Measurements from ENCODE around the gene OTUB2. TPM values are rescaled to one million over a fixed set of nuclear protein-coding genes. Genes with fewer than 3 reads are reported as not detected.

OTUB2 gene
- total RNA-seq, 1 donor from 2014 or later = 6.4 TPM

DNA sequence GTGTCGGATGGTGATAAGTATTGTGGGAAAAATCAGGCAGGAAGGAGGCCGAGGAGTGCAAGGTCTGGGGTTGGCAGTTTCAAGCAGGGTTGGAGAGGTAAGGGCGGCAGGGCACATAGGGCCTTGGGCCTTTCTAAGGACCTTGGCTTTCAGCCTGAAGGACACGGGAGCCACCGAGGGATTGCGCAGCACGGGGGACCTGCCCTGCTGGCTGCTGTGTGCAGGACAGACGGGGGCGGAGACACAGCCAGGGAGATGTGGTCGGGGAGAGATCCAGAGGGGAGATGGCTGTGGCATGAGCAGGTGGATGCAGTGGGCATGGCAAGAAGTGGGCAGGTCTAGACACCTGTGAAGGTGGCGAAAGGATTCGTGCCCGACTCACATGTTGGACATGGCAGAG, 14.7 kb downstream of the OTUB2 start:
- DNase-seq (ENCODE audit: low read depth) = no peak

DNA sequence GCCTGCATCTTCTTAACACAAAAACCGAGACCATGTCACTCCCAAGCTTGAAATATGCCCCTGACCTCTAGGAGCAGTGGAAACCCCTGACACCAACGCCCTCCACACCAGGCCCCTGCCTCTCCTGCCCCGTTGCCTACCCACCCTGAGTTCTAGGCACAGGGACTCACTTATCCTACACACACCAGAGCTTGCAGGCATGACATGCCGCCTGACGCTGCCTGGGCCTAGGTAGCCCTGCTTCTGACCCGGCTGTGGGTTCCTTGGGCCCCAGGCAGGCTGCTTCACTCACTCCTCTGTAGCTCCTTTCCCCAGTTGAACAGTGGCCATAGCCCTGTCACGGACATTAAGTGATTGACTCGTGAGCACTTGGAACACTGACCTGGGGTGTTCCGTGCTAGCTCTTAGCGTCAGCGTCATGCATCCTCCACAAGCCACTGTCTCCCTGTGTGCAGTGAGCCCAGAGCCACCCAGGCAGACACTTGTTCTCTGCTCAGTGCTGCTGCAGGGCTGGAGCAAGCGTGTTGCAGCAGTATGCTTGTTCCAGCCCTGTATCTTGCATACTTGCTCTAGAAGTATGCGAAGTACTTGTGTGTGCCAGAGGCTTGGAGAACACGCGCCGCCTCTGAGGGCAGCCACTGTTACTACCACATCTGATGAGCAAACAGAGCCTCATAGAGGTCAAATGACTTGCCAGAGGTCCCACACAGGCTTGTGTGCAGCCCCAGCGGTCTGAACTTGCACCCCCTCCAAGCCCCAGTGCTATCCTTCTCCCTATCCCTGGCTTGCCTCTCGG, 15.6 kb downstream of the OTUB2 start:
- DNase-seq (ENCODE audit: low read depth) = no peak

- no peak for DNase-seq (ENCODE audit: low read depth)
Measured at GRCh38 chr14:94042433-94043091, 16.4 kb downstream of the OTUB2 start.

DNA sequence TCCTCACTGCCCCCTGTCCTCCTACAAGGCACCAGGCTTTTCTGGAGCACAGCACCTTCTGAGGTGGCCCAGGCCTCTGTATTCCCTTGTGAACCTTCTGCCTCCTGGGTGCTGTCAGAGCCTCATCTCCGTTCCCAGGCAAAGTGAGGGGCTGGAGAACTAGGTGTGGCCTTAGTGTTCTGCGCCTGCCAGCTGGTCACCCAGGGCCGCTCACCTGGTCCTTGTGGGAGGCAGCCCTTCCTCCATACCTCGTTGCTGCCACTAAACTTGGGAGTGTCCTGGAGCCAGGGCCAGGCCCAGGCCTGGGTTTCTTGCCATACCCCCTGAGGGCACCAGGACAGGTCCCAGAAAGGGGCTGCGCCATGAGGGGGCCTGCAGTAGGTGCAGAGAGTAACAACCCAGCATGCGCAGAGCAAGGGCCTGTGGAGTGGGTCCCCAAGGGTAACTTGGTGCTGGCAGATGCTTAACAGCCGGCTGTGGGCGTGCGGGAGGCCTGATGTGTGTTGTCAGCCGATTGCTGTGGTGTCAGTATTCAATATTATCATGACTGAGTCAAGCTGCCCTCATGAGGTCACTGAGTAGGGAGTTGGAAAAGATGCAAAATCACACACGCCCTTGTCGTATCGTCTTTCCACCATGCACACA, 17.1 kb downstream of the OTUB2 start:
- DNase-seq (ENCODE audit: low read depth) = no peak

DNA sequence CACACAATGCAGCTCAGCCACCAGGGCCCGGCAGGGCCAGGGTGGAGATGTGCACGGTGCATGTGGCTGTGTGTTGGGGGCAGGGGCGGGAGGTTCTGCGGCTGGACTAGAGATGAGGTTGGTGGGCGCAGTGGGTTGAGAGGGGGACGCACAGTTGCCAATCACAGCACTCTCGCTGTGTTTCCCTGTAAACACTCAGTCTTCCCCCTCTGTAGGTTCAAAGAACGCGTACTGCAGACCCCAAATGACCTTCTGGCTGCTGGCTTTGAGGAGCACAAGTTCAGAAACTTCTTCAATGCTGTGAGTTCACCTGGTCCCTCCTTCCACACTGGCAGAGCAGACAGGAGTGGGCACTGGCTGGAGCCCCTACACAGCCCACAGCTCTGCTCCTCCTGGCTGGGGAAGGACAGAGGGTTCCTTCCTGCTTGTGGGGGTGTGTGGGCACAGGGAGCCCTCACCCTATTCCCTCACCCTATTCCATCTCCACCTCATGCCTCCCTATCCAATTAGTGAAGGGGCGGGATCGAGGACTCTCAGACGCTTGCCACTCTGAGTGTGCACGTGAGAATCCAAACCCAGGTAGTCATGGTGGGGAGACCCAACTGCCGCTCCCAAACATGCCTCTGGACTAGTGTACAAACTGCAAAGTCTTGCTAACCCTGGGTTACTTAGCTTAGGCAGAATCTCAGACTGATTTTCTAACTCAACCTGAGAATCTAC, 17.8 kb downstream of the OTUB2 start:
- no peak for DNase-seq (ENCODE audit: low read depth)

DNA sequence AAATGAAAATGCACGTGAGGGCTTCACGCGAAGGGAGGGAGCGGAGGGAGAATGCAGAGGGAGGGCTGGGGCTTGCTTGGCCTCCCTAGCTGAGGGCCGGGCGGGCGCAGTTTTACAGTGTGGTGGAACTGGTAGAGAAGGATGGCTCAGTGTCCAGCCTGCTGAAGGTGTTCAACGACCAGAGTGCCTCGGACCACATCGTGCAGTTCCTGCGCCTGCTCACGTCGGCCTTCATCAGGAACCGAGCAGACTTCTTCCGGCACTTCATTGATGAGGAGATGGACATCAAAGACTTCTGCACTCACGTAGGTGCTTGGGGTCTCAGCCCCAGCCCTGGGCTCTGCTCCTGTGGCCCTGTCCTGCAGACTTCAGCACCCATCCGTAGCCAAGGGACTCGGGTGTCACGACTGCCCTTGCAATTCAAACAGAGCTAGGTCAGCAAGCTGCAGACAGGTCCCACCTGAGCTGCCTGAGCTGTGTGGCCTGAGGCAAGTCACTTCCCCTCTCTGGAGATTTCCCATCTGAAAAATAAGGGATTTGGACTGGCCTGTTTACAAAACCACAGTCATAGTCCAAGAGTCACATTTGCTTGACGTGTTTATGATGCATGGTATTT, 18.4 kb downstream of the OTUB2 start:
- no peak for DNase-seq (ENCODE audit: low read depth)

GRCh38 chr14:94045101-94045500, 19.0 kb downstream of the OTUB2 start:
- DNase-seq (ENCODE audit: low read depth) = no peak

- no peak for DNase-seq (ENCODE audit: low read depth)
Measured at GRCh38 chr14:94045563-94046345, 19.6 kb downstream of the OTUB2 start.

GRCh38 chr14:94046696-94047250, 20.6 kb downstream of the OTUB2 start:
- no peak for DNase-seq (ENCODE audit: low read depth)

- DNase-seq (ENCODE audit: low read depth) = no peak
Measured at GRCh38 chr14:94047581-94047980, 21.4 kb downstream of the OTUB2 start.

DNA sequence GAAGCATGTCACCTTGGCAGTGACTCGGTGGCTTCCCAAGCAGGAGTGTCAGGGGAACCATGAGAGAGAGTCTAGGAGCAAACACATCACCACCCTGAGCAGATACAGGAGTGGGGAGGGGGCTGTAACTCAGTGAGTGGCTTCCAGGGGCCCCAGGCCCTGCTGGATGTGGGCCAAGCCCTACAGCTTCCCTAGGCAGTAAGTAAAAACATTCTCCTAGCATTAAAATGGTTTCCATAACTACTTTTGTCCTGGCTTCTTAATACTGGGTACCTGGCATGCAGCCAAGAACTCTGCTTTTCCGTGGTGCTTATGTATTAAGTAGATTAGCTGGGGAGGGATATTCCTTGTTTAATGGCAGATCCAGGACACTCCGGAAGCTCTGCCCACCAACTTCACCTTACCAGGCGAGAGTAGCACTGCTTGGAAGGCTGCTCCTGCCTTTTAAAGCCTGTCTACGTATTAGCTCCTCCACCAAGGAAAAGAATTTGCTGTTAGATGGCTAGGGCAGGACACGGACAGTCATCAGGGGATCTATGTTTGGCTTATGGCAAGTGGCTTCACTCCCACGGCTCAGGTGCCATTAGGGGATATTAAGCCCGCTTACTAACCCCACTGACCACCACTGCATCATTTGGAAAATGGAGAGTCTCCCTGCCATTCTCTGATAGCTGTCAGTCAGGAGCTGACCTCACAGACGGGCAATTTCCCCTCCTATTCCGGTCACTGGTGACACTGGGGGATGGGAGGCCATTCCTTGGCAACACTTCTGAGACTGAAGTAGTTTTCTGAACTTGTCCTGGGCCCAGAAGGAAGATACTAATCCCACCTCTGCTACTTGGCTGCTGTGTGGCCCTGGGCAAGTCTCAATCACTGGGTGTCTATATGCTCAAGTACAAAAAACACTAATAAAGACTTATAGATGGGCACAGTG, 22.8 kb downstream of the OTUB2 start:
- no peak for DNase-seq (ENCODE audit: low read depth)

- DNase-seq (ENCODE audit: low read depth) = no peak
Measured at GRCh38 chr14:94049625-94050023, 23.5 kb downstream of the OTUB2 start.

DNA sequence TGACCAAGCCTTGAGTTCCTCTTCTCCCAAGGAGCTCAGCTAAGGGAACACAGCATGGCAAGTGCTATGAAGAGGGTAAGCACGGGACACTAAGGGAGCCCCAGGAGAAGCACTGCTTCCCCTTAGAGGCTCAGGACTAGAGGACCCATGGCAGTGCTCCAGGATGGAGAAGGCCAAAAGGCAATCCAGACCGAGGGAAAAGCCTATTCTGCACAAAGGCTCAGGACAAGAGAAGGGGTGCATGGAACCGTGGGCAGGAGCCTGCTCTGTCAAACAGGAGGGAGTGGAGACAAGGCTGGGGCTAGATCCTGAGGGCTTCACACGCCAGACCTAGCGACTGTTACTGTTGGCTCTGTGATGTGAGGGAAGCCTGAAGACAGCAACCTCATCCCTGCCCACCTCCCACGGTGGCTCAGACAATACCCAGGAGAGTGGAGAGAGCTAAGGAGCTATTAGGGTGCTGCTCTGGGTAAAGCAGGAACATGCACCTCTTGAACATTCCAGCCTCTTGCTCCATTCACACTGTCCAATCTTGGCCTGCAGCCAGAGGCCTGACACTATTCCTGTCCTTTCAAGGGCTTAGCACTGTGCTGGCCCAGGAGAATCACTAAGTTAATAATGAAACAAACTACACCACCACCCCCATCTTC, 24.2 kb downstream of the OTUB2 start:
- DNase-seq (ENCODE audit: low read depth) = peak; percentile 74

- DNase-seq (ENCODE audit: low read depth) = peak; percentile 48
Measured at GRCh38 chr14:94051115-94051514, 25.0 kb downstream of the OTUB2 start.

DNA sequence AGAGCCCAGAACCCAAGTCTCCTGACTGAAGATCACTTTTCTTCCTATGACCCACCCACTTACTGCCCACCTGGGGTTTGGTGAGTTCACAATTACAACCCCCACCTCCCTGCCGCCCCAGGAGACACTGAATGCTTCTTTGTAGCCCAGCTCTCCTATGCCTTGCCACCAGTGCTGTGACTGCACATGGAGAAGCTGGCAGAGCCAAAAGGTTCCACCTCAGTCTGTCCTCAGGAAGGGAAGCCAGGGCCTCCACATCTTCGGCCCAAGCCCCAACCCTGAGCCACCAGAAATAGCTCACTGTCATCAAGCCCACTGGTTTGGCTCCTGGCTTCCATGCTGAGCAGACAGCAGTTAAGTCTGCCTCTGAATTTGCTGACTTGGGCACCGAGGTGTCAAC, 25.6 kb downstream of the OTUB2 start:
- DNase-seq (ENCODE audit: low read depth) = no peak

- no peak for DNase-seq (ENCODE audit: low read depth)
Measured at GRCh38 chr14:94052199-94052598, 26.1 kb downstream of the OTUB2 start.

GRCh38 chr14:94052662-94053061, 26.5 kb downstream of the OTUB2 start:
- no peak for DNase-seq (ENCODE audit: low read depth)

- DNase-seq (ENCODE audit: low read depth) = no peak
Measured at GRCh38 chr14:94054401-94054800, 28.3 kb downstream of the OTUB2 start.

DNA sequence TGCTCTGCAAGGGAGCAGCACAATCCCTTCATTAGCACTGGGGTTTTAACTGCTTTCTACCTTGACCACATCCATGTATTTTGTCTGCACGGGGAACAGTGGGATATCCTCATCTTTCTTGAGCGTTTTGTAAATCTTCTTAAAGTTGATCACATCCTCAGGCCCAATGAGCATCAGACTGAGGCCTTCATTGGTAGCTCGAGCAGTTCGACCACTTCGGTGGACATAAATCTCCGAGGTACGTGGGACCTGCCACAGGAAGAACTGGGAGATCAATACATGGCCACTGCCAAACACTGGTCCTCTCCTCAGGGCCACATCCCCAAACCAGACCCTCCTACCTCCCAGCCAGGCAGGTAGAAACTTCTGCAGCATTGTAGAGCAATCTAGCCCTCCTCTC, 28.8 kb downstream of the OTUB2 start:
- DNase-seq (ENCODE audit: low read depth) = no peak

Data from renal cortical epithelial cell (primary cell).